ENCODE data around the gene SMCHD1.

DNA sequence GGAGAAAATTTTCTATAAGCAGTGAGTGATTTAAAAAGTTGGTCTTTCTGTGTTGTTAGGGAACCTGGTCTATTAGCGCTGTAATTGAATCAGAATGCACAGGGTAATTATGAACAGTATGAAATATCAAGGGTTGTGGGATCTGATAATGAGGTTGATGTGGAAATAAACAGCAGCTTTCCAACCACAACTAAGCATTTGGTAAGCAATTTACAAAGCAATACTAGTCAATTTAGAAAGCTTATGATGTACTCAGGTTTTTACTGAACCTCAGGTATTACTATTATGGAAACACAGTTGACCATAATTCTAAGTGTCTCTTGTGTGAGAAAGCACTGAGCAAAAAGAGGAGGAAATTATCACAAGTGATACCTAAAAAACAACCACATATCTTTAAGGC is 11.0 kb upstream of the SMCHD1 start:
- no peak for TF ChIP-seq POLR2AphosphoS5 (IDR thresholded peaks at IDR 0.05)
- no peak for TF ChIP-seq POLR2A (IDR thresholded peaks at IDR 0.05)
- TF ChIP-seq, protein P1, sequence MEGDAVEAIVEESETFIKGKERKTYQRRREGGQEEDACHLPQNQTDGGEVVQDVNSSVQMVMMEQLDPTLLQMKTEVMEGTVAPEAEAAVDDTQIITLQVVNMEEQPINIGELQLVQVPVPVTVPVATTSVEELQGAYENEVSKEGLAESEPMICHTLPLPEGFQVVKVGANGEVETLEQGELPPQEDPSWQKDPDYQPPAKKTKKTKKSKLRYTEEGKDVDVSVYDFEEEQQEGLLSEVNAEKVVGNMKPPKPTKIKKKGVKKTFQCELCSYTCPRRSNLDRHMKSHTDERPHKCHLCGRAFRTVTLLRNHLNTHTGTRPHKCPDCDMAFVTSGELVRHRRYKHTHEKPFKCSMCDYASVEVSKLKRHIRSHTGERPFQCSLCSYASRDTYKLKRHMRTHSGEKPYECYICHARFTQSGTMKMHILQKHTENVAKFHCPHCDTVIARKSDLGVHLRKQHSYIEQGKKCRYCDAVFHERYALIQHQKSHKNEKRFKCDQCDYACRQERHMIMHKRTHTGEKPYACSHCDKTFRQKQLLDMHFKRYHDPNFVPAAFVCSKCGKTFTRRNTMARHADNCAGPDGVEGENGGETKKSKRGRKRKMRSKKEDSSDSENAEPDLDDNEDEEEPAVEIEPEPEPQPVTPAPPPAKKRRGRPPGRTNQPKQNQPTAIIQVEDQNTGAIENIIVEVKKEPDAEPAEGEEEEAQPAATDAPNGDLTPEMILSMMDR (IDR thresholded peaks at IDR 0.05), result no peak

All from prostate gland (tissue), 2 donors.